DOHH2 (cell line): ENCODE measurements around the gene FBXL20.

Experiments used
- H3F3A ChIP-seq: fragments of 200-600 bp; sonication (generic), shearing (Covaris generic); 2 replicates; pipeline ENCODE4 v1.6.0; 2016; ENCODE audit warnings: antibody characterized with exemption, mild to moderate bottlenecking; ENCODE audit not compliant: control insufficient read depth, insufficient read depth
- H3K27ac ChIP-seq: fragments of 200-600 bp; sonication (generic); 2 replicates; pipeline ENCODE4 v1.5.1; 2014; ENCODE audit warnings: low read depth, mild to moderate bottlenecking, low read length, moderate library complexity
- H3K27me3 ChIP-seq: fragments of 200-600 bp; sonication (generic); 2 replicates; pipeline ENCODE4 v1.6.1; 2014; ENCODE audit warnings: mild to moderate bottlenecking, low read length, mixed read lengths; ENCODE audit not compliant: control insufficient read depth
- H3K36me3 ChIP-seq: fragments of 200-600 bp; sonication (generic); 2 replicates; pipeline ENCODE4 v1.6.1; 2014; ENCODE audit warnings: mild to moderate bottlenecking, low read length, moderate library complexity, mixed read lengths; ENCODE audit not compliant: control insufficient read depth
- H3K4me1 ChIP-seq: fragments of 200-600 bp; sonication (generic); 2 replicates; pipeline ENCODE4 v1.6.1; 2014; ENCODE audit warnings: mild to moderate bottlenecking, low read length, mixed read lengths; ENCODE audit not compliant: control insufficient read depth
- H3K4me2 ChIP-seq: fragments of 200-600 bp; sonication (generic); 2 replicates; pipeline ENCODE4 v1.6.0; 2014; ENCODE audit warnings: mild to moderate bottlenecking, low read length, moderate library complexity
- H3K4me3 ChIP-seq: fragments of 200-600 bp; sonication (generic); 2 replicates; pipeline ENCODE4 v1.5.1; 2014; ENCODE audit warnings: mild to moderate bottlenecking, low read length, mixed read lengths
- H3K79me2 ChIP-seq: fragments of 200-600 bp; sonication (generic); 2 replicates; pipeline ENCODE4 v1.6.1; 2014; ENCODE audit warnings: mild to moderate bottlenecking, low read length, mixed read lengths; ENCODE audit not compliant: control insufficient read depth
- H3K9me2 ChIP-seq: fragments of 200-600 bp; sonication (generic); replicated peaks from 2 replicates; pipeline ENCODE4 v1.6.1; 2014; ENCODE audit warnings: mild to moderate bottlenecking, low read length, mixed read lengths; ENCODE audit not compliant: control insufficient read depth
- H3K9me3 ChIP-seq: fragments of 200-600 bp; sonication (generic); 2 replicates; pipeline ENCODE4 v1.6.1; 2014; ENCODE audit warnings: antibody characterized with exemption, low read length, mixed read lengths; ENCODE audit not compliant: control insufficient read depth, insufficient read depth
- H4K20me1 ChIP-seq: fragments of 200-600 bp; sonication (generic); 2 replicates; pipeline ENCODE4 v1.6.0; 2014; ENCODE audit warnings: low read depth, mild to moderate bottlenecking, antibody characterized with exemption, low read length, moderate library complexity; ENCODE audit not compliant: control insufficient read depth, insufficient read depth
- EZH2phosphoT487 ChIP-seq: fragments of 200-600 bp; sonication (generic); IDR thresholded peaks from 2 replicates; pipeline ENCODE4 v1.6.1; 2017; ENCODE audit warnings: borderline replicate concordance, mild to moderate bottlenecking, antibody characterized with exemption, low read length, moderate library complexity, mixed read lengths
- TF ChIP-seq, protein P1 (sequence below): fragments of 200-600 bp; sonication (generic); IDR thresholded peaks from one replicate; pipeline ENCODE4 v1.5.1; 2014; ENCODE audit warnings: antibody characterized with exemption, mild to moderate bottlenecking, low read depth, low read length; ENCODE audit not compliant: poor library complexity, severe bottlenecking

Gene FBXL20

DNA sequence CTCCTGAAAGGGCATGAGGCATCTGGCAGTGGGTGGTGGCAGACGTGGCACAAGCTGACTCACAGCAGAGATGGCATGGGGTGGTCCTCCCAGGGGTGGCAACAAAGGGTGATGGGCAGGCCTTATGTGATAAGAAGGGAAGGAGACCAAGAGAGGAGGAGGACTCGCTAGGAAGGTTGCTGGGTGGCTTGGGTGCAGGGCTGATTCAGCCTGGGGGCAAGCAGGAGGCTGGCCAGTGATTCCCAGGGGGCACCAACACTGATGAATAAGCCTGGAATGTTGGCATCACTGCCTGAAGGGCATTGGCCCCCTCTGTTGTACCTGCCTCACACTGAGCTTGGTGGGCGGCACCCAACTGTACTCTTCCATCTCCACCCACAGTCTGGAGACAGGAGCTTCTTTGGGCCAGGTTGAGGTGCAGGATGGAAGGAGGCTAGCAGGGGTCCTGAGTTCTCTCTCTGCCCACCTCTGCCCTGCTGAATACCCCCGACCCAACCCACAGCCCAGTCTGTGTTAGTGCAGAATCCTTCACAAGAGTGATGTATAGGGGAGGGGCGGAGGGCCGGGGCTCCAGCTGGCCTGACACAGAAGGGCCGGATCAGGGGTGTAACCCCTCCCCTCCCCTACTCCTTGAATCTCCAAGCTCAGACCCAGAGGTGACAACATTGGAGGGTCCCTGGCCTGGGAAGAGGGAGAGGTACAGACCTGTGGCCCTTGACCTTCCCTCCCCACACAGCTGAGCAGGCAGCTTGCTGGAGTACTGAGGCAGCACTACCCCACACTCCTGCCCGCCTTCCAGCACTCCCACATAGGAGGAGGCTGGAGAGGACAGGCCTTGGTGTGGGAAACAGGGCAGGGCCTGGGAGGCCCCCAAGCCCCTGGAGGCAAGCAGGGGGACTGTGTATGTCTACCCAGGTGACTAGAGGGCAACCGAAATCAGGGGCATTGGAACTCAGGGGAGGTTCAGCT lies 178.3 kb downstream of the FBXL20 start:
- no peak overlapping the region for H3K4me2 ChIP-seq
- no peaks in the 10 kb centered on the region for H3K9me3 ChIP-seq
- no peaks in the 10 kb centered on the region for H3K9me2 ChIP-seq
- no peak overlapping the region for H3K27ac ChIP-seq
- no peaks in the 10 kb centered on the region for H3F3A ChIP-seq
- H3K4me1 ChIP-seq, result no peaks in the 10 kb centered on the region
- no peaks in the 10 kb centered on the region for H4K20me1 ChIP-seq
- no peak overlapping the region for H3K4me3 ChIP-seq
- no peaks in the 10 kb centered on the region for H3K79me2 ChIP-seq
- peaks cover 44% of the 10 kb centered on the region for H3K27me3 ChIP-seq
- no peaks in the 10 kb centered on the region for H3K36me3 ChIP-seq
- TF ChIP-seq, protein P1, sequence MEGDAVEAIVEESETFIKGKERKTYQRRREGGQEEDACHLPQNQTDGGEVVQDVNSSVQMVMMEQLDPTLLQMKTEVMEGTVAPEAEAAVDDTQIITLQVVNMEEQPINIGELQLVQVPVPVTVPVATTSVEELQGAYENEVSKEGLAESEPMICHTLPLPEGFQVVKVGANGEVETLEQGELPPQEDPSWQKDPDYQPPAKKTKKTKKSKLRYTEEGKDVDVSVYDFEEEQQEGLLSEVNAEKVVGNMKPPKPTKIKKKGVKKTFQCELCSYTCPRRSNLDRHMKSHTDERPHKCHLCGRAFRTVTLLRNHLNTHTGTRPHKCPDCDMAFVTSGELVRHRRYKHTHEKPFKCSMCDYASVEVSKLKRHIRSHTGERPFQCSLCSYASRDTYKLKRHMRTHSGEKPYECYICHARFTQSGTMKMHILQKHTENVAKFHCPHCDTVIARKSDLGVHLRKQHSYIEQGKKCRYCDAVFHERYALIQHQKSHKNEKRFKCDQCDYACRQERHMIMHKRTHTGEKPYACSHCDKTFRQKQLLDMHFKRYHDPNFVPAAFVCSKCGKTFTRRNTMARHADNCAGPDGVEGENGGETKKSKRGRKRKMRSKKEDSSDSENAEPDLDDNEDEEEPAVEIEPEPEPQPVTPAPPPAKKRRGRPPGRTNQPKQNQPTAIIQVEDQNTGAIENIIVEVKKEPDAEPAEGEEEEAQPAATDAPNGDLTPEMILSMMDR, result no peak
- no peak for TF ChIP-seq EZH2phosphoT487

DNA sequence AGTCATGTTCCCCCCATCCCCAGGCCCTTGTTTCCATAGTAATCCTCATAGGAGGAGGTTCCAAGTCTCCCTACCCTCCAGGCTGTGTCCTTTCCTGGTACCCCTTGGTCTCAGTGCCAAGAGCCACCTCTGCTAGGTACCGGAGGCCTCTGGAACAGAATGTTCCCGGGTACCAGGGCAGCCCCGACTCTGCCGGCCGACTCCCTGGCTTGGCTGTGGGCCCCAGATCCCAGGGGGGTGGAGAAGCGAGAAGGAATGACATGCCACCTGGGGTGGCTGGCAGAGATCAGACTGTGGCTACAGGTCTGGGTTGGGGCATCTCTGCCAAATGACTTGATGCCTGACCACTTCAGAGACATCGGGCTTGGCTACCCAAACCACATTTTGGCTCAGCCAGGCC lies 179.3 kb downstream of the FBXL20 start:
- H3K79me2 ChIP-seq, result no peaks in the 10 kb centered on the region
- no peak overlapping the region for H3K4me3 ChIP-seq
- H3K9me2 ChIP-seq, result no peaks in the 10 kb centered on the region
- H3F3A ChIP-seq, result no peaks in the 10 kb centered on the region
- peaks cover 46% of the 10 kb centered on the region for H3K27me3 ChIP-seq
- no peaks in the 10 kb centered on the region for H3K9me3 ChIP-seq
- no peak overlapping the region for H3K27ac ChIP-seq
- no peaks in the 10 kb centered on the region for H3K4me1 ChIP-seq
- no peak for TF ChIP-seq EZH2phosphoT487
- TF ChIP-seq, protein P1, result no peak
- no peaks in the 10 kb centered on the region for H4K20me1 ChIP-seq
- no peak overlapping the region for H3K4me2 ChIP-seq
- H3K36me3 ChIP-seq, result no peaks in the 10 kb centered on the region

DNA sequence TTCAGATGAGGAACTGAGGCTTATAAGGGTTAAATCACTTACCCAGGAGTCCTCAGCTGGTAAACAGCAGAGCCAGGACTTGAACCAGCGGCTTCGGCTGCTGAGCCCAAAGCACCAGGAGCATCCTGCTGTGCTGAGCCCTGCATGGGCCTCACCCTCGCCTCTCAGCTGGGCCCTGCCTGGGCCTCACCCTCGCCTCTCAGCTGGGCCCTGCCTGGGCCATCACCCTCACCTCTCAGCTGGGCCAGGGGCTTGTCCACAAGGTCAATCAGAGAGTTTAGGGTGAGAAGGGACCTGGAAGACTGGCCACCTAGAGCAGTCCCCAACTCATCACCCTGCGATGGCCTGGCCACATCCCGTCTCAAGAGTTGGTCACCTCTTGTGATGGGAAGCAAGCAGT lies 179.9 kb downstream of the FBXL20 start:
- TF ChIP-seq EZH2phosphoT487, result no peak
- TF ChIP-seq, protein P1, result no peak
- Histone ChIP-seq H3K4me1 (no peaks in the 10 kb centered on the region), H3K9me2 (no peaks in the 10 kb centered on the region), H3K36me3 (no peaks in the 10 kb centered on the region), H3K79me2 (no peaks in the 10 kb centered on the region), H3F3A (no peaks in the 10 kb centered on the region), H3K4me3 (no peak overlapping the region), H4K20me1 (no peaks in the 10 kb centered on the region), H3K9me3 (no peaks in the 10 kb centered on the region), H3K4me2 (no peak overlapping the region), H3K27me3 (peaks cover 49% of the 10 kb centered on the region), H3K27ac (no peak overlapping the region)
